H9 (cell line): Measurements from ENCODE around the gene IL15. TPM values are rescaled to one million over a fixed set of nuclear protein-coding genes. Genes with fewer than 3 reads are reported as not detected.

Experiments
- DNase-seq: peaks from one replicate; pipeline ENCODE4 v3.0.0-alpha.2; 2017
- H2AFZ ChIP-seq: one replicate; pipeline ENCODE4 v1.6.1; 2013; ENCODE audit warnings: mild to moderate bottlenecking, low read length, control low read depth, moderate library complexity
- H2AK5ac ChIP-seq: 2 replicates; pipeline ENCODE4 v1.6.1; 2013; ENCODE audit warnings: low read length, control low read depth, mixed read lengths; ENCODE audit not compliant: insufficient read length
- H2BK120ac ChIP-seq: one replicate; pipeline ENCODE4 v1.6.1; 2013; ENCODE audit warnings: low read depth, mild to moderate bottlenecking, low read length, control low read depth, inconsistent platforms; ENCODE audit not compliant: poor library complexity, severe bottlenecking
- H2BK12ac ChIP-seq: 2 replicates; pipeline ENCODE4 v1.6.1; 2013; ENCODE audit warnings: low read length, control low read depth, mixed read lengths, low read depth; ENCODE audit not compliant: insufficient read length
- H2BK15ac ChIP-seq: 2 replicates; pipeline ENCODE4 v1.6.1; 2013; ENCODE audit warnings: low read depth, low read length, control low read depth
- H2BK20ac ChIP-seq: one replicate; pipeline ENCODE4 v1.6.1; 2013; ENCODE audit warnings: low read depth, mild to moderate bottlenecking, low read length, control low read depth, inconsistent platforms; ENCODE audit not compliant: poor library complexity, severe bottlenecking
- H2BK5ac ChIP-seq: 2 replicates; pipeline ENCODE4 v1.6.1; 2013; ENCODE audit warnings: low read length, control low read depth, mixed read lengths; ENCODE audit not compliant: insufficient read length
- H3K14ac ChIP-seq: 2 replicates; pipeline ENCODE4 v1.6.1; 2013; ENCODE audit warnings: low read length, control low read depth; ENCODE audit not compliant: insufficient read depth
- H3K18ac ChIP-seq: 2 replicates; pipeline ENCODE4 v1.6.1; 2013; ENCODE audit warnings: low read depth, mild to moderate bottlenecking, mixed read lengths, low read length, control low read depth; ENCODE audit not compliant: insufficient read length
- H3K23ac ChIP-seq: 2 replicates; pipeline ENCODE4 v1.6.1; 2013; ENCODE audit warnings: low read length, control low read depth, mixed read lengths, low read depth; ENCODE audit not compliant: insufficient read length
- H3K23me2 ChIP-seq: 2 replicates; pipeline ENCODE4 v1.6.1; 2013; ENCODE audit warnings: low read depth, mild to moderate bottlenecking, mixed read lengths, low read length, control low read depth; ENCODE audit not compliant: insufficient read length, poor library complexity, severe bottlenecking
- H3K27ac ChIP-seq: 2 replicates; pipeline ENCODE4 v1.5.1; 2013; ENCODE audit warnings: low read length, control low read depth, mixed read lengths, low read depth; ENCODE audit not compliant: insufficient read length
- H3K27me3 ChIP-seq: 2 replicates; pipeline ENCODE4 v1.6.1; 2013; ENCODE audit warnings: low read length, control low read depth, inconsistent platforms; ENCODE audit not compliant: insufficient read depth
- H3K4ac ChIP-seq: 2 replicates; pipeline ENCODE4 v1.6.1; 2013; ENCODE audit warnings: low read depth, mild to moderate bottlenecking, control low read depth, inconsistent platforms, low read length, moderate library complexity
- H3K4me1 ChIP-seq: 2 replicates; pipeline ENCODE4 v1.6.1; 2013; ENCODE audit warnings: low read length, control low read depth, inconsistent platforms; ENCODE audit not compliant: insufficient read depth
- H3K4me2 ChIP-seq: 2 replicates; pipeline ENCODE4 v1.6.1; 2013; ENCODE audit warnings: low read length, control low read depth, mixed read lengths; ENCODE audit not compliant: insufficient read length, insufficient read depth
- H3K56ac ChIP-seq: 2 replicates; pipeline ENCODE4 v1.6.1; 2013; ENCODE audit warnings: low read depth, mild to moderate bottlenecking, mixed read lengths, low read length, control low read depth; ENCODE audit not compliant: insufficient read length
- H3K79me1 ChIP-seq: 2 replicates; pipeline ENCODE4 v1.6.1; 2013; ENCODE audit warnings: low read depth, mild to moderate bottlenecking, moderate library complexity, low read length, control low read depth, inconsistent platforms; ENCODE audit not compliant: insufficient read depth, poor library complexity, severe bottlenecking
- H3K79me2 ChIP-seq: 2 replicates; pipeline ENCODE4 v1.6.1; 2013; ENCODE audit warnings: low read length, control low read depth, inconsistent platforms; ENCODE audit not compliant: insufficient read depth
- H3K9ac ChIP-seq: 2 replicates; pipeline ENCODE4 v1.6.1; 2013; ENCODE audit warnings: low read length, control low read depth, mixed read lengths; ENCODE audit not compliant: insufficient read length; ENCODE audit errors: extremely low read depth
- H3K9me3 ChIP-seq: one replicate; pipeline ENCODE4 v1.6.1; 2013; ENCODE audit warnings: low read depth, low read length, inconsistent platforms; ENCODE audit not compliant: control insufficient read depth
- H3T11ph ChIP-seq: one replicate; pipeline ENCODE4 v1.6.1; 2013; ENCODE audit warnings: mild to moderate bottlenecking, low read length, control low read depth, inconsistent platforms
- H4K20me1 ChIP-seq: one replicate; pipeline ENCODE4 v1.6.1; 2013; ENCODE audit not compliant: control insufficient read depth, insufficient read length, insufficient read depth
- H4K5ac ChIP-seq: 2 replicates; pipeline ENCODE4 v1.6.1; 2013; ENCODE audit warnings: low read depth, mild to moderate bottlenecking, mixed read lengths, low read length, control low read depth; ENCODE audit not compliant: insufficient read length
- H4K8ac ChIP-seq: replicated peaks from 2 replicates; pipeline ENCODE4 v1.6.1; 2013; ENCODE audit warnings: low read length, control low read depth, mixed read lengths, low read depth; ENCODE audit not compliant: insufficient read length
- H4K91ac ChIP-seq: 2 replicates; pipeline ENCODE4 v1.6.1; 2013; ENCODE audit warnings: low read depth, mild to moderate bottlenecking, moderate library complexity, mixed read lengths, low read length, control low read depth; ENCODE audit not compliant: insufficient read length
- H3K27ac Mint-ChIP-seq, 3 experiments: 2 replicates in 2 of 3; 3 replicates in 1 of 3; pipeline ENCODE4 v1.8.0; 2020 to 2021; ENCODE audit warnings: mixed read lengths in 3 of 3, mild to moderate bottlenecking in 1 of 3, moderate library complexity in 1 of 3
- H3K27me3 Mint-ChIP-seq: 2 replicates; pipeline ENCODE4 v1.8.0; 2021; ENCODE audit warnings: low read depth, mild to moderate bottlenecking, moderate library complexity, mixed read lengths
- H3K36me3 Mint-ChIP-seq, 3 experiments: 2 replicates in 2 of 3; 3 replicates in 1 of 3; pipeline ENCODE4 v1.8.0; 2020 to 2021; ENCODE audit warnings: low read depth in 3 of 3, mixed read lengths in 3 of 3; ENCODE audit not compliant: insufficient read depth in 1 of 3
- H3K4me1 Mint-ChIP-seq, 2 experiments: 2 replicates each; pipeline ENCODE4 v1.8.0; 2020; ENCODE audit warnings: mixed read lengths in 2 of 2
- H3K4me3 Mint-ChIP-seq, 2 experiments: 2 replicates in 1 of 2; 3 replicates in 1 of 2; pipeline ENCODE4 v1.8.0; 2020 to 2021; ENCODE audit warnings: mild to moderate bottlenecking in 2 of 2, mixed read lengths in 2 of 2, moderate library complexity in 1 of 2
- H3K9me3 Mint-ChIP-seq, 2 experiments: 2 replicates in 1 of 2; 3 replicates in 1 of 2; pipeline ENCODE4 v1.8.0; 2020; ENCODE audit warnings: mild to moderate bottlenecking in 2 of 2, mixed read lengths in 2 of 2, moderate library complexity in 1 of 2
- WGBS: extraction: QIAGEN DNeasy Blood & Tissue Kit; methylation state at CpG from one replicate; pipeline ENCODE4 v1.1.7; 2013; ENCODE audit warnings: missing lambda C conversion rate, low lambda C conversion rate, mixed read lengths; ENCODE audit not compliant: insufficient read length; ENCODE audit errors: extremely low coverage; 5-methylcytosine and 5-hydroxymethylcytosine counted together
- total RNA-seq: library from RNA; stranded (reverse); gene quantifications from 2 replicates; pipeline ENCODE4 v1.2.1, GENCODE V29; 2021
- TF ChIP-seq, protein P1 (sequence below): fragments of 200-600 bp; sonication (generic); conservative IDR thresholded peaks from 3 replicates; pipeline ENCODE4 v1.8.0; 2021; ENCODE audit warnings: antibody characterized with exemption, mild to moderate bottlenecking

Gene IL15
- total RNA-seq, 1 experiment from 2014 or later: 0.61 TPM

DNA sequence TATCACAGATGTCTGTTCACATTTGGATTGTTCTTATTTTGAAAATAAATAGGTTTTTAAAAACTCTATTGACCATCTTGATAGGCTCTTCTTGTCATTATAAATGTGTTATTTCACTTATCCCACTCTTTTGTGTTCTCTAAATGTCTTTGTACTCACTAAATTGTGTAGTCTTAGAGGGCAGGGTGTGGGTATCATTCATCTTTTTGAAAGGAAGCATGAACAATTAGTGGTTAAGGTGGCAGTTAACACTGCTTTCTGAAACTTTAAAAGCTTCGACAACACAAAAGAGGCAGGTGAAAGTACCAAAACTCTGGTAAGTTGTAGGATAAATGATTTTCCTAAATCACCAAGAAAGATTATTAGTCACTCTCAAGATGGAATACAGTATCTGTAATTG lies 83.2 kb downstream of the IL15 start:
- Histone ChIP-seq H3K79me1 (no peaks in the 10 kb centered on the region), H3K23ac (no peak overlapping the region), H3K23me2 (no peaks in the 10 kb centered on the region), H4K91ac (no peak overlapping the region), H3T11ph (no peak overlapping the region), H2BK5ac (no peak overlapping the region), H3K56ac (no peak overlapping the region), H2AFZ (no peak overlapping the region), H2BK12ac (no peak overlapping the region), H4K20me1 (no peaks in the 10 kb centered on the region), H3K27me3 (no peaks in the 10 kb centered on the region), H3K27ac (no peak overlapping the region), H3K4me1 (no peaks in the 10 kb centered on the region), H3K79me2 (no peaks in the 10 kb centered on the region), H2BK15ac (no peak overlapping the region), H4K8ac (no peak overlapping the region), H2BK120ac (no peak overlapping the region), H3K9me3 (no peaks in the 10 kb centered on the region), H3K14ac (no peak overlapping the region), H2BK20ac (no peak overlapping the region), H4K5ac (no peak overlapping the region), H3K4me2 (no peak overlapping the region), H3K18ac (no peak overlapping the region), H3K9ac (no peak overlapping the region), H3K4ac (no peak overlapping the region), H2AK5ac (no peak overlapping the region)
- no peak overlapping the region for H3K27ac Mint-ChIP-seq
- no peak for DNase-seq
- no peaks in the 10 kb centered on the region for H3K4me1 Mint-ChIP-seq
- peaks cover 0 to 11% (median 0%) of the 10 kb centered on the region in 3 experiments; a peak in 1 of 7 replicates for H3K36me3 Mint-ChIP-seq
- H3K4me3 Mint-ChIP-seq: no peak overlapping the region
- TF ChIP-seq, protein P1, sequence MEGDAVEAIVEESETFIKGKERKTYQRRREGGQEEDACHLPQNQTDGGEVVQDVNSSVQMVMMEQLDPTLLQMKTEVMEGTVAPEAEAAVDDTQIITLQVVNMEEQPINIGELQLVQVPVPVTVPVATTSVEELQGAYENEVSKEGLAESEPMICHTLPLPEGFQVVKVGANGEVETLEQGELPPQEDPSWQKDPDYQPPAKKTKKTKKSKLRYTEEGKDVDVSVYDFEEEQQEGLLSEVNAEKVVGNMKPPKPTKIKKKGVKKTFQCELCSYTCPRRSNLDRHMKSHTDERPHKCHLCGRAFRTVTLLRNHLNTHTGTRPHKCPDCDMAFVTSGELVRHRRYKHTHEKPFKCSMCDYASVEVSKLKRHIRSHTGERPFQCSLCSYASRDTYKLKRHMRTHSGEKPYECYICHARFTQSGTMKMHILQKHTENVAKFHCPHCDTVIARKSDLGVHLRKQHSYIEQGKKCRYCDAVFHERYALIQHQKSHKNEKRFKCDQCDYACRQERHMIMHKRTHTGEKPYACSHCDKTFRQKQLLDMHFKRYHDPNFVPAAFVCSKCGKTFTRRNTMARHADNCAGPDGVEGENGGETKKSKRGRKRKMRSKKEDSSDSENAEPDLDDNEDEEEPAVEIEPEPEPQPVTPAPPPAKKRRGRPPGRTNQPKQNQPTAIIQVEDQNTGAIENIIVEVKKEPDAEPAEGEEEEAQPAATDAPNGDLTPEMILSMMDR: no peak
- peaks cover 8 to 10% of the 10 kb centered on the region in 2 experiments; a peak in 3 of 5 replicates for H3K9me3 Mint-ChIP-seq
- no CpG with 5 or more reads among the region's 1 CpG for WGBS
- no peaks in the 10 kb centered on the region for H3K27me3 Mint-ChIP-seq
